Measurements from ENCODE around the gene BABAM1. TPM values are rescaled to one million over a fixed set of nuclear protein-coding genes. Genes with fewer than 3 reads are reported as not detected.
A peak's percentile ranks its signal among the peaks of the same experiment; 100 is the strongest.

The BABAM1 gene
- total and polyA plus RNA-seq, 3 donors from 2014 or later = 93.2 to 110 (median 95.4) TPM

DNA sequence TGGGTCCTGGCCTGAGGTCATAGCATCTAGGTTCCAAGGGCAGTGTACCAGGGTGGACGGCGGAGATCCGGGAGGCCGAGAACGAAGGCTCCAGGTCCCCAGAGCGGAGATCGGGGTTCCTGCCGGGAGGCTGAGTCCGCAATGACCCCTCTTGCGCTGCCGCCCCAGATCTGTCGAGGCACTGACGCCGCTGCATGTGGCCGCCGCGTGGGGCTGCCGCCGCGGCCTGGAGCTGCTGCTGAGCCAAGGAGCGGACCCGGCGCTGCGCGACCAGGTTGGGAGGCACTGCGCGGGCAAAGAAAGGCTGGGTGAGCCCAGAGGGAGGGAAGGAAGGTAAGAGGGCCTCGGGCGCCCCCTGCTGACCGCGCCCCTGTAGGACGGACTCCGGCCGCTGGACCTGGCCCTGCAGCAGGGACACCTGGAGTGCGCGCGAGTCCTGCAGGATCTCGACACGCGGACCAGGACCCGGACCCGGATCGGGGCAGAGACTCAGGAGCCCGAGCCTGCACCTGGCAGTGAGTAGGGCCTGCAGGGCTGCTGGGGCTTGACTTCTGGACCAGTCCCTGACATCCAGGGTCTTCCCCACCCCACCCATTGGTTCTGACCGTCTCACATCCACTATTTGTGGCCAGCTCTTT is 15.4 kb downstream of the BABAM1 start:
- Histone ChIP-seq H3K4me3 (peak overlapping the region; percentile 9 to 47), H3K27ac (no peak overlapping the region)

GRCh38 chr19:17283504-17283996 is 16.3 kb downstream of the BABAM1 start:
- Histone ChIP-seq H3K4me1 (peaks cover 10% of the 10 kb centered on the region), H3K4me3 (no peak overlapping the region), H3K27me3 (no peaks in the 10 kb centered on the region), H3K36me3 (ENCODE audit: low read depth, missing control alignments) (no peaks in the 10 kb centered on the region), H3K27ac (no peak overlapping the region), H3K9me3 (no peaks in the 10 kb centered on the region)
- DNase-seq = no peak
- intact Hi-C loops (cut with DNase I; ENCODE audit: low total_unique reads) = loop anchor here (10.0 kb wide), 1 partner anchor 219 kb away; no protein-coding TSS in a partner anchor
- 94% methylated on average over 7 of the region's 7 CpGs; no CpG with 5 or more reads in 1 of the 2 donors for WGBS, 2 donors
- no peak for TF ChIP-seq POLR2A (IDR thresholded peaks at IDR 0.05)

More for the DNA sequence above, 15.4 kb downstream of the BABAM1 start:
- TF ChIP-seq, protein P1, sequence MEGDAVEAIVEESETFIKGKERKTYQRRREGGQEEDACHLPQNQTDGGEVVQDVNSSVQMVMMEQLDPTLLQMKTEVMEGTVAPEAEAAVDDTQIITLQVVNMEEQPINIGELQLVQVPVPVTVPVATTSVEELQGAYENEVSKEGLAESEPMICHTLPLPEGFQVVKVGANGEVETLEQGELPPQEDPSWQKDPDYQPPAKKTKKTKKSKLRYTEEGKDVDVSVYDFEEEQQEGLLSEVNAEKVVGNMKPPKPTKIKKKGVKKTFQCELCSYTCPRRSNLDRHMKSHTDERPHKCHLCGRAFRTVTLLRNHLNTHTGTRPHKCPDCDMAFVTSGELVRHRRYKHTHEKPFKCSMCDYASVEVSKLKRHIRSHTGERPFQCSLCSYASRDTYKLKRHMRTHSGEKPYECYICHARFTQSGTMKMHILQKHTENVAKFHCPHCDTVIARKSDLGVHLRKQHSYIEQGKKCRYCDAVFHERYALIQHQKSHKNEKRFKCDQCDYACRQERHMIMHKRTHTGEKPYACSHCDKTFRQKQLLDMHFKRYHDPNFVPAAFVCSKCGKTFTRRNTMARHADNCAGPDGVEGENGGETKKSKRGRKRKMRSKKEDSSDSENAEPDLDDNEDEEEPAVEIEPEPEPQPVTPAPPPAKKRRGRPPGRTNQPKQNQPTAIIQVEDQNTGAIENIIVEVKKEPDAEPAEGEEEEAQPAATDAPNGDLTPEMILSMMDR (IDR thresholded peaks at IDR 0.05) = peak; percentile 73 to 92 (median 88)
- TF ChIP-seq POLR2A (IDR thresholded peaks at IDR 0.05) = no peak
- H3K27me3 ChIP-seq = no peaks in the 10 kb centered on the region
- DNase-seq = peak; percentile 91
- peaks cover 10% of the 10 kb centered on the region for H3K4me1 ChIP-seq
- WGBS, 2 donors = 2 to 6% methylated on average over 5 to 44 of the region's 45 CpGs
- no peaks in the 10 kb centered on the region for H3K9me3 ChIP-seq
- no peaks in the 10 kb centered on the region for H3K36me3 ChIP-seq (ENCODE audit: low read depth, missing control alignments)
- intact Hi-C loops (cut with DNase I; ENCODE audit: low total_unique reads) = loop anchor here (10.0 kb wide), 1 partner anchor 218 kb away; no protein-coding TSS in a partner anchor

DNA sequence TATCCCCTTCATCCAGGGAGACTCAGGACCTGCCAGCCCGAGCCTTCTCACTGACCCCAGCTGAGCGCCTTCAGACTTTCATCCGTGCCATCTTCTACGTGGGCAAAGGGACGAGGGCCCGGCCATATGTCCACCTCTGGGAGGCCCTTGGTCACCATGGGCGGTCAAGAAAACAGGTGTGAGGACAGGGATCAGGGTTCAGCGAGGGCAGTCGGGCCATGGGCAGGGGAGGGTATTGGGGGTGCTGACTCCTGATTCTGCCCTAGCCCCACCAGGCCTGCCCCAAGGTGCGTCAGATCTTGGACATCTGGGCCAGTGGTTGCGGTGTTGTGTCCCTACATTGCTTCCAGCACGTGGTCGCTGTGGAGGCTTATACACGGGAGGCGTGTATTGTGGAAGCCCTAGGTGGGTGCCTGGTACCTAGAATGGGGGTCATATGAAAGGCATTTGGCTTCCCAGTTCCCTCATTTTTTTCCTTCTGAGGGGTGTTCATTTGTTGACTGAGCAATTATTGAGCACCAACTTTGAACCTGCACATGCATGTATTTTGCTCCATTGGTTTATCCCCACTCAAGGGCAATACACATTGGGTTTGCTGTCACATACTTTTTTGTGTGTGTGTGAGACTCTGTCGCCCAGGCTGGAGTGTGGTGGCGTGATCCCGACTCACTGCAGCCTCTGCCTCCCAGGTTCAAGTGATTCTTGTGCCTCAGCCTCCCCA is 18.3 kb downstream of the BABAM1 start:
- no peak for TF ChIP-seq POLR2A (IDR thresholded peaks at IDR 0.05)
- TF ChIP-seq, protein P1 (IDR thresholded peaks at IDR 0.05) = no peak
- no peak for DNase-seq
- no peaks in the 10 kb centered on the region for H3K9me3 ChIP-seq
- WGBS, 2 donors = 90 to 91% methylated on average over 15 to 18 of the region's 18 CpGs
- intact Hi-C loops (cut with DNase I; ENCODE audit: low total_unique reads) = loop anchor here (10.0 kb wide), 1 partner anchor 221 kb away; no protein-coding TSS in a partner anchor
- no peak overlapping the region for H3K27ac ChIP-seq
- H3K4me1 ChIP-seq = peaks cover 10% of the 10 kb centered on the region
- H3K36me3 ChIP-seq (ENCODE audit: low read depth, missing control alignments) = no peaks in the 10 kb centered on the region
- H3K4me3 ChIP-seq = no peak overlapping the region
- no peaks in the 10 kb centered on the region for H3K27me3 ChIP-seq

GRCh38 chr19:17286263-17286662 is 19.0 kb downstream of the BABAM1 start:
- 97 to 100% methylated on average over 6 to 11 of the region's 11 CpGs for WGBS, 2 donors
- H3K4me3 ChIP-seq = no peak overlapping the region

More at GRCh38 chr19:17286263-17286662, 19.0 kb downstream of the BABAM1 start:
- no peak overlapping the region for H3K27ac ChIP-seq
- no peaks in the 10 kb centered on the region for H3K27me3 ChIP-seq
- H3K4me1 ChIP-seq = peaks cover 10% of the 10 kb centered on the region
- TF ChIP-seq, protein P1 (IDR thresholded peaks at IDR 0.05) = no peak
- no peak for TF ChIP-seq POLR2A (IDR thresholded peaks at IDR 0.05)
- DNase-seq = no peak
- H3K36me3 ChIP-seq (ENCODE audit: low read depth, missing control alignments) = no peaks in the 10 kb centered on the region
- no peaks in the 10 kb centered on the region for H3K9me3 ChIP-seq
- intact Hi-C loops (cut with DNase I; ENCODE audit: low total_unique reads) = loop anchor here (10.0 kb wide), 1 partner anchor 221 kb away; no protein-coding TSS in a partner anchor
